ENCODE results near the gene MACROD2.

GRCh38 chr20:15446373-15446772, 1451.1 kb downstream of the MACROD2 start:
- TF ChIP-seq CTCF (optimal IDR thresholded peaks at IDR 0.05 in 1 of 3, IDR thresholded peaks at IDR 0.05 in 1 of 3, conservative IDR thresholded peaks at IDR 0.05 in 1 of 3; ENCODE audit: extremely low read depth in 1 of 3, insufficient read depth in 2 of 3, low read length in 3 of 3) (no peak), EZH2 (IDR thresholded peaks at IDR 0.05; ENCODE audit: low read length) (no peak)
